Kidney (tissue), 14 donors: ENCODE measurements around the gene EPSTI1. TPM values are rescaled to one million over a fixed set of nuclear protein-coding genes. Genes with fewer than 3 reads are reported as not detected.
A peak's percentile ranks its signal among the peaks of the same experiment; 100 is the strongest.

Experiments
- DNase-seq, 5 donors: peaks; one replicate each; pipeline ENCODE4 v3.0.0-alpha.2; 2013 to 2020
- FAIRE-seq: peaks from 2 replicates; lab custom pipeline; 2012; peaks lifted over from hg19 to GRCh38; lab: Jason Lieb, UNC
- H3K27ac ChIP-seq, 2 donors: one replicate each; pipeline ENCODE4 v1.7.0; 2013; ENCODE audit warnings: low read depth in 2 of 2, low read length in 2 of 2, inconsistent platforms in 1 of 2
- H3K27me3 ChIP-seq: one replicate; pipeline ENCODE4 v1.7.1; 2013; ENCODE audit warnings: low read length, inconsistent platforms; ENCODE audit not compliant: control insufficient read depth, insufficient read depth
- H3K36me3 ChIP-seq, 3 donors: one replicate each; pipeline versions ENCODE4 v1.7.0 to v1.7.1; 2013; ENCODE audit warnings: low read length in 3 of 3, control low read depth in 1 of 3, inconsistent platforms in 1 of 3; ENCODE audit not compliant: insufficient read depth in 3 of 3, control insufficient read depth in 2 of 3
- H3K4me1 ChIP-seq, 3 donors: one replicate each; pipeline versions ENCODE4 v1.7.0 to v1.7.1; 2013; ENCODE audit warnings: low read length in 3 of 3, inconsistent platforms in 1 of 3, low read depth in 1 of 3; ENCODE audit not compliant: control insufficient read depth in 2 of 3, insufficient read depth in 2 of 3
- H3K4me3 ChIP-seq, 3 donors: one replicate each; pipeline versions ENCODE4 v1.7.0 to v1.8.1; 2013; ENCODE audit warnings: low read length in 3 of 3, control low read depth in 1 of 3, inconsistent platforms in 1 of 3
- H3K9ac ChIP-seq, 3 donors: one replicate each; pipeline versions ENCODE4 v1.7.0 to v1.7.1; 2013; ENCODE audit warnings: low read length in 3 of 3, control low read depth in 1 of 3, inconsistent platforms in 1 of 3
- H3K9me3 ChIP-seq, 3 donors: one replicate each; pipeline versions ENCODE4 v1.7.0 to v1.7.1; 2013; ENCODE audit warnings: low read length in 3 of 3, control low read depth in 1 of 3, inconsistent platforms in 1 of 3; ENCODE audit not compliant: control insufficient read depth in 2 of 3, insufficient read depth in 1 of 3
- intact Hi-C: fragments of 100-400 bp; cut with DNase I; formaldehyde crosslinking; loops from one replicate; pipeline ENCODE4 v1.11.1; 2022
- polyA plus RNA-seq: library from polyadenylated mRNA; stranded (reverse); fragments of 350-450 nt; fragmentation: Illumina TruSeq; extraction: RNeasy Lipid Tissue Mini Kit (QIAGEN cat#74804); gene quantifications from one replicate; pipeline ENCODE4 v1.2.3, GENCODE V29; 2014; ENCODE audit warnings: low read depth, low replicate concordance; ENCODE audit not compliant: insufficient read depth
- total RNA-seq: library from RNA; stranded (reverse); fragmentation: NEBNext Ultra II Directional; extraction: Animal tissue kit (Norgen Biotek cat#: 25700); gene quantifications from one replicate; pipeline ENCODE4 v1.2.1, GENCODE V29; 2021
- TF ChIP-seq, protein P1 (sequence below): IDR thresholded peaks from 3 replicates; pipeline ENCODE4 v1.5.1; 2012; ENCODE audit warnings: mild to moderate bottlenecking, moderate library complexity, borderline replicate concordance; ENCODE audit not compliant: insufficient read depth; ENCODE audit errors: extremely low read depth
- donor health status: control.
- donor health status: control.
- donor health status: control.
- donor health status: control.
- donor health status: control.
- donor health status: DM: yes; HTN: yes; CAD: no.
- donor health status: Normal renal cell carcinoma (clear cell type).

EPSTI1 gene
- total and polyA plus RNA-seq, 2 donors from 2014 or later = 11.2 to 12.2 TPM

DNA sequence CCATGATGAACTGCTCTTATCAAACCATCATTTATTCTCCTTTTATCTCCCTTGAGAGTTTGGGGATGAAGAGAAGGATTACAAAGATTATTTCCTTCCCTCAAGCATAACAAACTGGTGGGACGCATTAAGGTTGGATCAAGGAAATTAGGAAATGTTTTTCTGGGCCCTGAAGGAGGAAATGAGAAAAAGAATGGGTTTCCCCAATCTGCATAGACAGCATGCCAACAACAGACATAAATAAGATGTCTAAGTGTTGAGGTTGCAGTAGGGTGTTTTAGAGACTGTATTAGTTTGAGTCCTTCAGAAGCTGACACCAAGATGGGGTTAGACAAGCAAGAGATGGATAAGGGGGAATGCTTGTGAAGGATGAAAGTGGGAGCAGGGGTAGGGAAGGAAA, 7.3 kb downstream of the EPSTI1 start:
- no peak for FAIRE-seq
- no peaks in the 10 kb centered on the region for H3K36me3 ChIP-seq
- H3K27me3 ChIP-seq = no peaks in the 10 kb centered on the region
- no peaks in the 10 kb centered on the region for H3K9me3 ChIP-seq
- H3K27ac ChIP-seq = peak overlapping the region; percentile 68 to 89
- H3K4me3 ChIP-seq = no peak overlapping the region
- H3K4me1 ChIP-seq = peaks cover 0 to 12% (median 6%) of the 10 kb centered on the region in 3 donors
- TF ChIP-seq, protein P1, sequence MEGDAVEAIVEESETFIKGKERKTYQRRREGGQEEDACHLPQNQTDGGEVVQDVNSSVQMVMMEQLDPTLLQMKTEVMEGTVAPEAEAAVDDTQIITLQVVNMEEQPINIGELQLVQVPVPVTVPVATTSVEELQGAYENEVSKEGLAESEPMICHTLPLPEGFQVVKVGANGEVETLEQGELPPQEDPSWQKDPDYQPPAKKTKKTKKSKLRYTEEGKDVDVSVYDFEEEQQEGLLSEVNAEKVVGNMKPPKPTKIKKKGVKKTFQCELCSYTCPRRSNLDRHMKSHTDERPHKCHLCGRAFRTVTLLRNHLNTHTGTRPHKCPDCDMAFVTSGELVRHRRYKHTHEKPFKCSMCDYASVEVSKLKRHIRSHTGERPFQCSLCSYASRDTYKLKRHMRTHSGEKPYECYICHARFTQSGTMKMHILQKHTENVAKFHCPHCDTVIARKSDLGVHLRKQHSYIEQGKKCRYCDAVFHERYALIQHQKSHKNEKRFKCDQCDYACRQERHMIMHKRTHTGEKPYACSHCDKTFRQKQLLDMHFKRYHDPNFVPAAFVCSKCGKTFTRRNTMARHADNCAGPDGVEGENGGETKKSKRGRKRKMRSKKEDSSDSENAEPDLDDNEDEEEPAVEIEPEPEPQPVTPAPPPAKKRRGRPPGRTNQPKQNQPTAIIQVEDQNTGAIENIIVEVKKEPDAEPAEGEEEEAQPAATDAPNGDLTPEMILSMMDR = no peak
- no peak overlapping the region for H3K9ac ChIP-seq
- intact Hi-C loops = no loop called here
- DNase-seq = no peak

DNA sequence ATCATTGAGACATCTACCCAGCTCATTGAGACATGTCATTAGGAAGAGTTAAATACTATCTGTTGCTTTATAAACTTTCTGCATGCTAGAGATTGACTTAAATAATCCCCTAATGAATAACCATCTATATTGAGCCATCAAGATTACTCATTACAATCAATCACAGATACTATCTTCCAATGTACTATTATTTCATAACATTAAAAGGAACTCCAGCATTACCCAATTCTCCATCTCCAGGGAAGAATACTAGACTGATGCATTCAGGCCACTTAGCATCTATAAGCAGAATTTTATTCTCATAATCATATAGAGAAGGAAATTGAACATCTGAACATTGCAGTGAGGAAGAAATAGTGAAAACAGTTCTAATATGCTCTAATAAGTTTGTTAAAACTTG, 8.0 kb downstream of the EPSTI1 start:
- no peaks in the 10 kb centered on the region for H3K9me3 ChIP-seq
- no peaks in the 10 kb centered on the region for H3K27me3 ChIP-seq
- no peaks in the 10 kb centered on the region for H3K36me3 ChIP-seq
- H3K4me1 ChIP-seq = peaks cover 0 to 12% (median 6%) of the 10 kb centered on the region in 3 donors
- intact Hi-C loops = no loop called here
- no peak for FAIRE-seq
- TF ChIP-seq, protein P1 = no peak
- H3K9ac ChIP-seq = no peak overlapping the region
- no peak overlapping the region for H3K27ac ChIP-seq
- DNase-seq = no peak
- no peak overlapping the region for H3K4me3 ChIP-seq

DNA sequence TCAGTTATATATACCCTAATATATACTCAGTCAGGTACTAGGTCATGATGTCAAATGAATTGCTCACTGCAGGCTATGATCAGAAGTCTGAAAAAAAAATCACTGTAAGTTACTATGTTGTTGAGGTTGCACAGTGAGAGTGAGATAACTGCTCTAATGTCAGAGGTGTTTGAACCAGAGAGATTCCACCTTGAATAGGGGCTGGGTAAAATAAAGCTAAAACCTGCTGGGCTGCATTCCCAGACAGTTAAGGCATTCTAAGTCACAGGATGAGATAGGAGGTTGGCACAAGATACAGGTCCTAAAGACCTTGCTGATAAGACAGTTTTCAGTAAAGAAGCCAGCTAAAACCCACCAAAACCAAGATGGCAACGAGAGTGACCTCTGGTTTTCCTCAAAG, 10.2 kb downstream of the EPSTI1 start:
- Histone ChIP-seq H3K27me3 (no peaks in the 10 kb centered on the region), H3K36me3 (no peaks in the 10 kb centered on the region), H3K4me3 (no peak overlapping the region), H3K9me3 (peaks cover 0 to 3% (median 0%) of the 10 kb centered on the region in 3 donors), H3K9ac (no peak overlapping the region), H3K4me1 (peaks cover 0 to 12% (median 6%) of the 10 kb centered on the region in 3 donors), H3K27ac (no peak overlapping the region)
- no peak for FAIRE-seq
- TF ChIP-seq, protein P1 = no peak
- no peak for DNase-seq
- intact Hi-C loops = no loop called here

DNA sequence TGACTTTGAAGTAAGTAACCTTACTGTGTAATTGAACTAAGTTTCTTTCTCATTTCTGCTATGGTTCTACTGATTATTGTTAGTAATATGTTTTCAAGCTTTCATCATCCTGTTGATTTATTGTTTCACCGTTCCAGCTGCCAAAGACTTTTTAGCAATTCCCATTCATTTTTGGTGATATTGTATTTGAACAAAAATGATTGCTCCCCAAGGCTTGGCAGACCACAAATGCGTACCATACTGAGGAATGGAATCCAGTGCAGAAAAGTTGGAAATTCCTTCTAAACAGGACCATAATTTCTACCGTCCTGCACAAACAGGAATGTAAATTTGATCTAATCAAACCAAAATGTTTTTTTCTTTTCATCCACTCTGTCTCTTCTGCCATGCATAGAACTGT, 10.7 kb downstream of the EPSTI1 start:
- intact Hi-C loops = no loop called here
- TF ChIP-seq, protein P1 = no peak
- peaks cover 0 to 3% (median 0%) of the 10 kb centered on the region in 3 donors for H3K9me3 ChIP-seq
- DNase-seq = no peak
- no peaks in the 10 kb centered on the region for H3K27me3 ChIP-seq
- peaks cover 0 to 12% (median 6%) of the 10 kb centered on the region in 3 donors for H3K4me1 ChIP-seq
- FAIRE-seq = no peak
- no peak overlapping the region for H3K27ac ChIP-seq
- no peaks in the 10 kb centered on the region for H3K36me3 ChIP-seq
- H3K4me3 ChIP-seq = no peak overlapping the region
- H3K9ac ChIP-seq = no peak overlapping the region
